Lower leg skin (tissue), 4 donors: Measurements from ENCODE around the gene CACNA1B. TPM values are rescaled to one million over a fixed set of nuclear protein-coding genes. Genes with fewer than 3 reads are reported as not detected.

Experiments
- DNase-seq, 2 donors: peaks; one replicate each; pipeline ENCODE4 v3.0.0-alpha.2; 2019; ENCODE audit warnings: low spot score in 2 of 2
- H3K4me3 ChIP-seq: fragments of 200-600 bp; sonication (generic); 2 replicates; pipeline ENCODE4 v1.5.1; 2017; ENCODE audit warnings: mild to moderate bottlenecking, low read depth; ENCODE audit not compliant: poor library complexity, severe bottlenecking
- POLR2A ChIP-seq, 2 donors: fragments of 450-650 bp; IDR thresholded peaks; one replicate each; pipeline ENCODE4 v1.6.1; 2016 to 2017; ENCODE audit warnings: antibody characterized with exemption in 2 of 2, mild to moderate bottlenecking in 1 of 2, moderate library complexity in 1 of 2
- WGBS, 2 donors: methylation state at CpG; one replicate each; pipeline ENCODE4 v1.1.5; 2018; 5-methylcytosine and 5-hydroxymethylcytosine counted together
- intact Hi-C: fragments of 100-400 bp; cut with DNase I; formaldehyde crosslinking; loops from one replicate; pipeline ENCODE4 v1.15.0; 2023; ENCODE audit warnings: low total_unique reads
- total RNA-seq, 4 donors: library from RNA; depleted of rRNA; stranded (reverse); fragments of >200 nt; gene quantifications; one replicate each; pipeline ENCODE4 v1.1.0, GENCODE V29; 2016
- TF ChIP-seq, protein P1 (sequence below), 3 donors: fragments of 450-650 bp; IDR thresholded peaks; one replicate each; pipeline ENCODE4 v1.5.1; 2016; ENCODE audit warnings: antibody characterized with exemption in 3 of 3, mild to moderate bottlenecking in 3 of 3, moderate library complexity in 2 of 3

Gene CACNA1B
- total RNA-seq, 4 donors from 2014 or later = not detected

DNA sequence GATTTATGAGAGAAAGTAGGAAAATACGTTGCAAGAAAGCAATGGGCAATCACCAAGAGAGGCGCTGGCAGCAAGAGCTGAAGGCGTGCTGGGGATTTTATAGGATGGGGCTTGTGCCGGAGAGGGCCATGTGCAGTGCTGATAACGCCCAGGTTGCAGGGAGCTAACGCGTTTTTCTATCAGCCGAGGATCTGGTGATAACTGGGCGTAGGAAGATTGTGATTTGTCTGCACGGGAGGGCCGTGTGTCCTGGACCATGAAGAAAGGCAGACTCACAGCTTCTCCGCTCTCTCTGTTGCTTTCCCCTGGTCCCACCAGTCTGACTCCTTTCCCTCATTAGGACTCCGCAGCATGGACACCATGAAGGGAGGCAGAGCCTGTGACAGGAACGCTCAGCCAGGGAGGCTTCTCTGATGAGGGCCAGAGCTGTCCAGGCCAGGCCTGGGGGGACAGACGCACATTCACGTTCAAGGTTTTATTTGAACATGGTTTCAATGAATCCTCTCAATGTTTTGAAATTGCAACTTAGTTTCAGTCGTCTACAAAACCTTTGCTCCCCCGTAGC, 11.9 kb upstream of the CACNA1B start:
- TF ChIP-seq POLR2A (IDR thresholded peaks at IDR 0.05) = no peak
- TF ChIP-seq, protein P1, sequence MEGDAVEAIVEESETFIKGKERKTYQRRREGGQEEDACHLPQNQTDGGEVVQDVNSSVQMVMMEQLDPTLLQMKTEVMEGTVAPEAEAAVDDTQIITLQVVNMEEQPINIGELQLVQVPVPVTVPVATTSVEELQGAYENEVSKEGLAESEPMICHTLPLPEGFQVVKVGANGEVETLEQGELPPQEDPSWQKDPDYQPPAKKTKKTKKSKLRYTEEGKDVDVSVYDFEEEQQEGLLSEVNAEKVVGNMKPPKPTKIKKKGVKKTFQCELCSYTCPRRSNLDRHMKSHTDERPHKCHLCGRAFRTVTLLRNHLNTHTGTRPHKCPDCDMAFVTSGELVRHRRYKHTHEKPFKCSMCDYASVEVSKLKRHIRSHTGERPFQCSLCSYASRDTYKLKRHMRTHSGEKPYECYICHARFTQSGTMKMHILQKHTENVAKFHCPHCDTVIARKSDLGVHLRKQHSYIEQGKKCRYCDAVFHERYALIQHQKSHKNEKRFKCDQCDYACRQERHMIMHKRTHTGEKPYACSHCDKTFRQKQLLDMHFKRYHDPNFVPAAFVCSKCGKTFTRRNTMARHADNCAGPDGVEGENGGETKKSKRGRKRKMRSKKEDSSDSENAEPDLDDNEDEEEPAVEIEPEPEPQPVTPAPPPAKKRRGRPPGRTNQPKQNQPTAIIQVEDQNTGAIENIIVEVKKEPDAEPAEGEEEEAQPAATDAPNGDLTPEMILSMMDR (IDR thresholded peaks at IDR 0.05) = no peak
- DNase-seq = no peak
- intact Hi-C loops = no loop called here
- no peak overlapping the region for H3K4me3 ChIP-seq
- 56 to 60% methylated on average over 18 of the region's 18 CpGs for WGBS, 2 donors

DNA sequence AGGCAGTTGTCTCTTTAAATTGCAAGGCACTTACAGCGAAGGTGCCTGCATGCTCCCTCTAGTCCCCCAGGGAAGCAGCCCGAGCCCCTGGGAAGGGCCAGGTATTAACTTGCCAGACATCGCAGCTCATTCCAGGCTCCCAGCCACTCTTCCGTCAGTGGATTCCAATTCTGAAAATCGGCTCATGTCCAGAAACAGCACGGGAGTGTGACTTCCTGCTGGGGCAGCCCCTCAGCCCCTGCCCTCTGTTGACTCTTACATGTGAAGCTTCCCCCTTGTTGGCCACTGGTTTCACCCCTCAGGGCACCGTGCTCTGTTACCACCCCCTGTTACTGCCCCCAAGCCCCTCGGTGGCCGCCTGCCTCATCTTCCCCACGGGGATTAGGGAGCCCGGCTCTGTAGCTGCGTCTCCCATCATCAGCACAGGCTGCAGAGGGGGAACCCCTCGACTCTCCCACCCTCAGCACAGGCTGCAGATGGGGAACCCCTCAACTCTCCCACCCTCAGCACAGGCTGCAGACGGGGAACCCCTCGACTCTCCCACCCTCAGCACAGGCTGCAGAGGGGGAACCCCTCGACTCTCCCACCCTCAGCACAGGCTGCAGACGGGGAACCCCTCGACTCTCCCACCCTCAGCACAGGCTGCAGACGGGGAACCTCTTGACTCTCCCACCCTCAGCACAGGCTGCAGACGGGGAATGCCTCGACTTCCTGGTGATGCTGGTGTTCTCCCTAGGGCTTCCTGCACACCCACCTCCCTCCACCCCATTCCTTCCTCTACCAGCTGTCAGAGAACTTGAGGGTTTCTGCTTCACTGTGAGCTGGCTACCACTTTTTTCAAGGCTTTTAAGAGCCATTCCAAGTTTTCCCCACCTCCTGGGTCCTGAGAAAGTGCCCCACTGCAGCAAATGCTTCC, 11.1 kb upstream of the CACNA1B start:
- 33 to 39% methylated on average over 20 to 21 of the region's 21 CpGs for WGBS, 2 donors
- DNase-seq = no peak
- no peak for TF ChIP-seq POLR2A (IDR thresholded peaks at IDR 0.05)
- TF ChIP-seq, protein P1 (IDR thresholded peaks at IDR 0.05) = no peak
- no peak overlapping the region for H3K4me3 ChIP-seq
- intact Hi-C loops = no loop called here

DNA sequence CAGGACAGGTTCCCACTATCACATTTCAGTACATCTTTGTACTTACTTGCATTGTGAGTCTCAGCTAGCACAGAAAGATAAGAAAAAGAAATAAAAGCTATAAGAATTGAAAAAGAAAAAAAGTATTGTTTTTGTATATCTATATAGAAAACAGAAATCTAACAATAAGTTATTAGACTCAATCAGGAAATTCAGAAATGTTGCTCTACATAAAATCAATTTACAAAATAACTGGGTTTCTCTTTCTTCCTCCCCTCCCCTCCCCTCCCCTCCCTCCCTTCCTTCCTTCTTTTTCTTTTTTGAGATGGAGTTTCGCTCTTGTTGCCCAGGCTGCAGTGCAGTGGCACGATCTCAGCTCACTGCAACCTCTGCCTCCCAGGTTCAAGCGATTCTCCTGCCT, 7.2 kb upstream of the CACNA1B start:
- no peak for DNase-seq
- no peak overlapping the region for H3K4me3 ChIP-seq
- TF ChIP-seq, protein P1 (IDR thresholded peaks at IDR 0.05) = no peak
- no peak for TF ChIP-seq POLR2A (IDR thresholded peaks at IDR 0.05)
- 90 to 91% methylated on average over 3 of the region's 3 CpGs for WGBS, 2 donors
- intact Hi-C loops = no loop called here

DNA sequence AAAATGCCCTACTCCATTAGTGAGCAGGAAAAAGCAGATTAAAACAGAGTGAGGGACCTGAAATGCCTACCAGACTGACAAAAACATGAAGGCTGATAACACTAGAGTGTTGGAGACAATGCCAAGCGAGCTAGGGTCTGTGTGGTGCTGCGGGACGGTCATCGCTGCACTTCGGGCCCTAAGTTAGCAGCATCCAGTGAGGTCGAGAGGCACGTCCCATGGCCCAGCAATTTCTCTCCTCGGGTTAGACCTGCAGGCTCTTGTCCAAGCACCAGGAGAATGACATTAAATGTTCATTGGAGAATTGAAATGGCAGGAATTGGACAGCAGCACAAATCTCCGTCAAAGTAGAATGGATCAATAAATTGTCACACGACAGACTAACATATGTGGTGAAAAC, 5.3 kb upstream of the CACNA1B start:
- H3K4me3 ChIP-seq = no peak overlapping the region
- intact Hi-C loops = no loop called here
- TF ChIP-seq, protein P1 (IDR thresholded peaks at IDR 0.05) = no peak
- TF ChIP-seq POLR2A (IDR thresholded peaks at IDR 0.05) = no peak
- 81 to 83% methylated on average over 10 of the region's 10 CpGs for WGBS, 2 donors
- peak in 1 of 2 donors; percentile 71 for DNase-seq

DNA sequence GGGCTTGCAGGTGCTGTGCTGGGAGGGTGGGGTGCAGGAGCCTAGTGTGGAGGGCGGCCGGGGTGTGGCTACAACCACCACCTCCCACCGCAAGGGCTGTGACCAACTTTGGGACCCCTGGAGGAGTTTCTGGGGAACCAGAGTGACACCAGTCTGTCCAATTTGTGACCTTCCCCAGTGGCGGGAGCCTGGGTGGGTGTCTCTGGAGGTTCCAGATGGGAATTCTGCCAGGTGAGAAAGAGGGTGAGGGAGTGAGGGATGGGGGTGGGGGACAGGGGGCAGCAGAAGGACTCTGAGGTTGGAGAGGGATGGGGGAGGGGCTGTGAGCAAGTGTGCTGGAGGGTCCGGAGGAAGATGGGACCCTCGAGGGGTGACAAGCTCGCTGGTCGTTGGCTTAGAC, 4.2 kb upstream of the CACNA1B start:
- WGBS, 2 donors = 70 to 77% methylated on average over 8 of the region's 8 CpGs
- TF ChIP-seq POLR2A (IDR thresholded peaks at IDR 0.05) = no peak
- TF ChIP-seq, protein P1 (IDR thresholded peaks at IDR 0.05) = no peak
- intact Hi-C loops = no loop called here
- no peak overlapping the region for H3K4me3 ChIP-seq
- no peak for DNase-seq
